WTC11 (cell line): ENCODE data around the gene QSOX2.

Source experiments
- CBFB ChIP-seq: sonication (generic); formaldehyde crosslinking; IDR thresholded peaks from 2 replicates; pipeline ENCODE4 v1.8.1; 2022; ENCODE audit warnings: mild to moderate bottlenecking, low read depth, missing genetic modification reagents
- SP1 ChIP-seq: sonication (generic); formaldehyde crosslinking; conservative IDR thresholded peaks from 2 replicates; pipeline ENCODE4 v1.8.1; 2022; ENCODE audit warnings: missing genetic modification reagents
- TF ChIP-seq, protein P1 (sequence below): sonication (generic); formaldehyde crosslinking; IDR thresholded peaks from 2 replicates; pipeline ENCODE4 v1.8.1; 2023; ENCODE audit warnings: mild to moderate bottlenecking, missing genetic modification reagents, moderate library complexity
- TF ChIP-seq, protein P2 (sequence below): sonication (generic); formaldehyde crosslinking; conservative IDR thresholded peaks from 2 replicates; pipeline ENCODE4 v1.8.1; 2022; ENCODE audit warnings: mild to moderate bottlenecking, missing genetic modification reagents
- TF ChIP-seq, protein P3 (sequence below): fragments of 200-600 bp; IDR thresholded peaks from 2 replicates; pipeline ENCODE4 v1.8.0; 2022; ENCODE audit warnings: antibody characterized with exemption
- TF ChIP-seq, protein P4 (sequence below): sonication (generic); formaldehyde crosslinking; IDR thresholded peaks from 2 replicates; pipeline ENCODE4 v1.8.0; 2022; ENCODE audit warnings: mild to moderate bottlenecking, missing genetic modification reagents

DNA sequence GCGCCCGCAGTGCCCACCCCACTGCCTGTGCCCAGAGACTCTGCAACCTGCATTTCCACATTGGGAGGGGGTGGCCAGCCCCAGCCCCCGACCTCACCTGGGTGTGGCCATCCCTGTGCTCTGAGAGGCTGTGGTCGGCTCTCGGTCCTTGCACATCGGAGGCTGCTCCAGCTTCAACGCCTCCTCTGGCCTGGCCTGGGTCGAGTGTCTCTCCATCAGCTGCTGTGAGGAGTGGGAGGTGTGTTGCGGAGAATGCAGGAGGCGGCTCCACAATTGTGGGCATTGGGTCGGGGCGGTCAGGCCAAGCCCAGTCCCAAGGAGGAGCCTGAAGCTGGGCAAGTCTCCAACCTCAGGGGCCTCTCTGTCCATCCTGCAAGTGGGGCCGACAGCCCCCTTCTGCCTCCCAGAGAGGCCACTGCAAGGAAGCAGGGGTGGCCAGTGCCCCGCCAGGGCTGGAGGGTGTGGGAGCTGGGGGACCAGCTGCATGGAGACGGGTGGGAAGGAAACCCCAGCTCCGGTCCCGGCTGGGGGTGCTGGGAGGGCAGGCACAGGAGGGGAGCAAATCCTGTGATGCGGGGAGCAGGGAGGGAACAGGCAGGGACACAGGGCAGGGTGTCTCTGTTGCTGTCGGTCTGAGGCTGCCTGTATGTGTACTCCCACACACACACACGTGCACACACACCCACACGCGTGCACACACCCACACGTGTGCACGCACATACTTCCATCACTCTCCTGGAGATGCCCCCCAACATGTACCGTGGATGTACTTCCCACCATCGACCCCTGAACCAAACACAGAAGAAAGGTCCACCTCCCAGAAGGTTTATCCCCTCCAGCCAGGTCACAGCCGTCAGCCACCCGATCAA lies 29.4 kb upstream of the QSOX2 start:
- TF ChIP-seq, protein P1, sequence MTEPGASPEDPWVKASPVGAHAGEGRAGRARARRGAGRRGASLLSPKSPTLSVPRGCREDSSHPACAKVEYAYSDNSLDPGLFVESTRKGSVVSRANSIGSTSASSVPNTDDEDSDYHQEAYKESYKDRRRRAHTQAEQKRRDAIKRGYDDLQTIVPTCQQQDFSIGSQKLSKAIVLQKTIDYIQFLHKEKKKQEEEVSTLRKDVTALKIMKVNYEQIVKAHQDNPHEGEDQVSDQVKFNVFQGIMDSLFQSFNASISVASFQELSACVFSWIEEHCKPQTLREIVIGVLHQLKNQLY (CRISPR knock-in tag): no peak
- TF ChIP-seq, protein P2, sequence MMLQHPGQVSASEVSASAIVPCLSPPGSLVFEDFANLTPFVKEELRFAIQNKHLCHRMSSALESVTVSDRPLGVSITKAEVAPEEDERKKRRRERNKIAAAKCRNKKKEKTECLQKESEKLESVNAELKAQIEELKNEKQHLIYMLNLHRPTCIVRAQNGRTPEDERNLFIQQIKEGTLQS (CRISPR knock-in tag): no peak
- TF ChIP-seq, protein P3, sequence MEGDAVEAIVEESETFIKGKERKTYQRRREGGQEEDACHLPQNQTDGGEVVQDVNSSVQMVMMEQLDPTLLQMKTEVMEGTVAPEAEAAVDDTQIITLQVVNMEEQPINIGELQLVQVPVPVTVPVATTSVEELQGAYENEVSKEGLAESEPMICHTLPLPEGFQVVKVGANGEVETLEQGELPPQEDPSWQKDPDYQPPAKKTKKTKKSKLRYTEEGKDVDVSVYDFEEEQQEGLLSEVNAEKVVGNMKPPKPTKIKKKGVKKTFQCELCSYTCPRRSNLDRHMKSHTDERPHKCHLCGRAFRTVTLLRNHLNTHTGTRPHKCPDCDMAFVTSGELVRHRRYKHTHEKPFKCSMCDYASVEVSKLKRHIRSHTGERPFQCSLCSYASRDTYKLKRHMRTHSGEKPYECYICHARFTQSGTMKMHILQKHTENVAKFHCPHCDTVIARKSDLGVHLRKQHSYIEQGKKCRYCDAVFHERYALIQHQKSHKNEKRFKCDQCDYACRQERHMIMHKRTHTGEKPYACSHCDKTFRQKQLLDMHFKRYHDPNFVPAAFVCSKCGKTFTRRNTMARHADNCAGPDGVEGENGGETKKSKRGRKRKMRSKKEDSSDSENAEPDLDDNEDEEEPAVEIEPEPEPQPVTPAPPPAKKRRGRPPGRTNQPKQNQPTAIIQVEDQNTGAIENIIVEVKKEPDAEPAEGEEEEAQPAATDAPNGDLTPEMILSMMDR: no peak
- TF ChIP-seq, protein P4, sequence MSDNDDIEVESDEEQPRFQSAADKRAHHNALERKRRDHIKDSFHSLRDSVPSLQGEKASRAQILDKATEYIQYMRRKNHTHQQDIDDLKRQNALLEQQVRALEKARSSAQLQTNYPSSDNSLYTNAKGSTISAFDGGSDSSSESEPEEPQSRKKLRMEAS (CRISPR knock-in tag): no peak
- no peak for TF ChIP-seq CBFB
- no peak for TF ChIP-seq SP1 (CRISPR knock-in tag)
